Measurements from ENCODE around the gene CORO6. TPM values are rescaled to one million over a fixed set of nuclear protein-coding genes. Genes with fewer than 3 reads are reported as not detected.

CORO6 gene
- polyA plus RNA-seq, 2 of the 4 experiments (the other 2 are of a cell fraction), result 5.0 to 10.1 TPM

DNA sequence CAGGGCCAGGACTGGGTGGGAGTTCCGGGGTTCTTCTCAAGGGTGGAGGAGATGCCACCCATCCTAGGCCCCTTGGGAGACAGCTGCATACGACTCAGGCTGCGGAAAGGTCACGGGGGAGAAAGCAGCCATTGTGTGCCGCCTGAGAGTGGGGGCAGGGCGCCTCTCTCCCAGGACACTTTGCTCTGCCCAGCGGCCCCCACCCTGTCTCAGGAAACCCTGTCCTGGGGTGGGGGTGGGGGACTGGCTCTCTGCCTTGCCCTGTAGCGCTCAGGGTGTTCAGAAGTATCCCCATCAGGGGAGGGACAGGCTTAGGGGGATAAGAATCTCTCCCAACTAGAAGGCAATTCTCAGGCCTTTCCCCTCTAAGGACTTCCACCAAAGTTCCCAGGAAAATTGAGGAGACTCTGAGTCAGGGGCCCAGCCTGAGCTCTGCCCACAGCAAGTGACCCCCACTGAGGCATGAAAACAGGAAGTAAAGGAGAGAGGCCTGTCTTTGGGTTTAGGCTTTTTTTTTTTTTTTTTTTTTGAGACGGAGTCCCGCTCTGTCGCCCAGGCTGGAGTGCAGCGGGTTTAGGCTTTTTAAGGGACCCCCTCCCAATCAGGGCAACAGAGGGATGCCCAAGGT lies 38.1 kb downstream of the CORO6 start (continued):
- no peak for TF ChIP-seq ZFP36 (IDR thresholded peaks at IDR 0.05; ENCODE audit: borderline replicate concordance, partially characterized antibody)
- TF ChIP-seq RARB (CRISPR knock-in tag; IDR thresholded peaks at IDR 0.05), result no peak
- no peak for TF ChIP-seq FOSB (CRISPR knock-in tag; IDR thresholded peaks at IDR 0.05)
- no peak for TF ChIP-seq NR3C1 (IDR thresholded peaks at IDR 0.05)
- no peak for TF ChIP-seq CEBPB (IDR thresholded peaks at IDR 0.05)
- no peak for TF ChIP-seq NFE2L2 (conservative IDR thresholded peaks at IDR 0.05; ENCODE audit: low read length)
- no peak for TF ChIP-seq POLR2A (IDR thresholded peaks at IDR 0.05; ENCODE audit: low read length)
- TF ChIP-seq, protein P1, sequence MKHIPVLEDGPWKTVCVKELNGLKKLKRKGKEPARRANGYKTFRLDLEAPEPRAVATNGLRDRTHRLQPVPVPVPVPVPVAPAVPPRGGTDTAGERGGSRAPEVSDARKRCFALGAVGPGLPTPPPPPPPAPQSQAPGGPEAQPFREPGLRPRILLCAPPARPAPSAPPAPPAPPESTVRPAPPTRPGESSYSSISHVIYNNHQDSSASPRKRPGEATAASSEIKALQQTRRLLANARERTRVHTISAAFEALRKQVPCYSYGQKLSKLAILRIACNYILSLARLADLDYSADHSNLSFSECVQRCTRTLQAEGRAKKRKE (CRISPR knock-in tag; IDR thresholded peaks at IDR 0.05; ENCODE audit: low read depth), result no peak

DNA sequence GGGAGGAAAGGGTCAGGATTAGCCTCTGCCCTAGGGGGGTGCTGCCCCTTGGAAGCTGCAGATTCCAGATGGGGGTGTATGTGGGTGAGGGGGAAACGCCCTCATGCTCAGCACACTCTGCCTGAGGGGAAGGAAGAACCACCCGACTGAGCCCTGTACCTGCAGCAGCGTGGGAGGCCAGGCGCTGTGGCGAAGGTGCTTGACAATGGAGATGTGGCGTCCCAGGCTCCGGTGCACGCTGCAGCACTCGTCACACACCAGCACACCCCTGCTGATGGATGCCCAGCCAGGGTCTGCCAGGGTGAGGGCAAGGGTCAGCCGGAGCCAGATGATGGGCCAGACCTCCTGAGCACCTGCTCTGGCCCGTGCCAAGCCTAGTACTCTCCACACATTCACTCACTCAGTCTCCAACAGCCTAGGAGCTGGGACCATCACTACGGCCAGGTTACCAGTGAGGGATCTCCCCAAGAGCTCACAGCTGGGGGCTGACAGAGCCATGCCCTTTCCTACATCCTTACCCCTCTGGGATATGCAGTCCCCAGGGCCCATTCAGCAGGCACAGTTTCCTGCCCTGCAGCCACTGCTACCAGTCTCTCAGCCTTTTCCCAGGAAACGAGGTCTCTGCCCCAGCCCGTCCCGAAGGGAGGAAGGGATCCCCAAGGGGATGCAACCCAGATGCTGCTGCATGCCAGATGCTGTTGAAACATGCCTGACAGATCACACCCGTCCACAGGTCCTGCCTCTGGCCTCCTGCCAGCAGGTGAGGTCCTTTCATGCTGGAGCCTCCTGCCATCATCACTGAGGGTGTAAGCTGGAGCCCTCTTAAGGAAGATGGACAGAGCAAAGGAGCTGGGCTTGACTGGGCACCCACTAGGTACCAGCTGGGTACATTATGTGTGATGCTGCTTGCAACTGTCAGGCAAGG lies 39.1 kb downstream of the CORO6 start:
- peaks cover 48% of the 10 kb centered on the region for H3K4me1 ChIP-seq
- no peak overlapping the region for H3K4me2 ChIP-seq
- TF ChIP-seq GATA3 (IDR thresholded peaks at IDR 0.05; ENCODE audit: borderline replicate concordance) (no peak), CBX2 (IDR thresholded peaks at IDR 0.05; ENCODE audit: borderline replicate concordance, low read depth) (no peak), ZFP36 (IDR thresholded peaks at IDR 0.05; ENCODE audit: borderline replicate concordance, partially characterized antibody) (no peak), RFX5 (IDR thresholded peaks at IDR 0.05) (no peak), KDM1A (IDR thresholded peaks at IDR 0.05; ENCODE audit: low read depth) (no peak), SMC3 (IDR thresholded peaks at IDR 0.05) (no peak), HOXB13 (CRISPR knock-in tag; IDR thresholded peaks at IDR 0.05; ENCODE audit: low read depth) (no peak), RNF2 (IDR thresholded peaks at IDR 0.05; ENCODE audit: borderline replicate concordance, low read depth) (no peak), SREBF2 (IDR thresholded peaks at IDR 0.05) (no peak), FOSL2 (IDR thresholded peaks at IDR 0.05) (no peak), FOSL2 (CRISPR knock-in tag; IDR thresholded peaks at IDR 0.05) (no peak), CBX8 (IDR thresholded peaks at IDR 0.05) (no peak), ZC3H11A (IDR thresholded peaks at IDR 0.05) (no peak), MYC (IDR thresholded peaks at IDR 0.05; ENCODE audit: borderline replicate concordance, low read length) (no peak), EHF (CRISPR knock-in tag; IDR thresholded peaks at IDR 0.05) (no peak), HDAC2 (IDR thresholded peaks at IDR 0.05) (no peak), RARB (CRISPR knock-in tag; IDR thresholded peaks at IDR 0.05) (no peak)
- TF ChIP-seq, protein P2, sequence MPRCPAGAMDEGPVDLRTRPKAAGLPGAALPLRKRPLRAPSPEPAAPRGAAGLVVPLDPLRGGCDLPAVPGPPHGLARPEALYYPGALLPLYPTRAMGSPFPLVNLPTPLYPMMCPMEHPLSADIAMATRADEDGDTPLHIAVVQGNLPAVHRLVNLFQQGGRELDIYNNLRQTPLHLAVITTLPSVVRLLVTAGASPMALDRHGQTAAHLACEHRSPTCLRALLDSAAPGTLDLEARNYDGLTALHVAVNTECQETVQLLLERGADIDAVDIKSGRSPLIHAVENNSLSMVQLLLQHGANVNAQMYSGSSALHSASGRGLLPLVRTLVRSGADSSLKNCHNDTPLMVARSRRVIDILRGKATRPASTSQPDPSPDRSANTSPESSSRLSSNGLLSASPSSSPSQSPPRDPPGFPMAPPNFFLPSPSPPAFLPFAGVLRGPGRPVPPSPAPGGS (IDR thresholded peaks at IDR 0.05), result no peak
- ATAC-seq, result no peak
- 92% methylated on average over 16 of the region's 16 CpGs for WGBS (ENCODE audit: missing lambda C conversion rate)
- ChIA-PET CTCF (interaction anchor here (1.0 to 24.0 kb wide), 6 partner anchors 9 to 348 kb away, joined by 4 to 474 read pairs (median 210); partner anchors contain the start of genes ABHD15, ANKRD13B, CORO6 and TP53I13), POLR2A (interaction anchor here (1.0 kb wide), 1 partner anchor 8 kb away, joined by 3 read pairs; no protein-coding TSS in a partner anchor)
- no peak for DNase-seq (ENCODE audit: low read depth in 1 of 2, low spot score in 1 of 2)
- no peak overlapping the region; a peak in 1 of 6 replicates for H3K27ac ChIP-seq
- FAIRE-seq, result no peak
- H3K9me3 ChIP-seq, result no peaks in the 10 kb centered on the region
- H3K4me3 ChIP-seq, result no peak overlapping the region

DNA sequence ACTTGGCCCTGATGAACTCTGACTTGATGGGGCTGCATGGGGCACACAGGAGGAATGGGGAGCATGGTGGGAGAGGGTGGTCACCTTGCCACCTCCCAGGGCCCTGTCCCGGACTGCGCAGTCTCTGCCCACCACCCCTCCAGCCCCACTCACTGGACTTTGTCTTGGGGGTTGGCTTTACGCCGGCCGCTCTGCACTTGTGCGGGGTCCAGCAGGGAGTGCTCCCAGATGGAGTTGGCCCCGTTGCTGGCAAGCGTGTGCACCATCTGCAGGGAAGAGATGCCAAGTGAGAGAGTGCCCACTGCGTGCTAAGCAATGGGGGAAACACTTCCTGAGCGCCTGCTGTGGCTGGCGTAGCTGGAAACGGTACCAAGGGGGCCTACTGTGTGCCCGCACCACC lies 39.9 kb downstream of the CORO6 start:
- Histone ChIP-seq H3K4me2 (no peak overlapping the region), H3K9me3 (no peaks in the 10 kb centered on the region), H3K4me1 (peaks cover 42% of the 10 kb centered on the region), H3K27ac (no peak overlapping the region), H3K4me3 (no peak overlapping the region)
- FAIRE-seq (no peak), DNase-seq (ENCODE audit: low read depth in 1 of 2, low spot score in 1 of 2) (no peak), ATAC-seq (no peak)
- 94% methylated on average over 9 of the region's 13 CpGs for WGBS (ENCODE audit: missing lambda C conversion rate)
- POLR2A ChIA-PET, result no interaction called here
- CTCF ChIA-PET, result interaction anchor here (0.6 to 24.0 kb wide), 11 partner anchors 10 to 512 kb away, joined by 3 to 474 read pairs (median 36); partner anchors contain the start of genes ABHD15, ANKRD13B, CORO6 and TP53I13
- no peak for TF ChIP-seq HOXA7 (CRISPR knock-in tag; IDR thresholded peaks at IDR 0.05)

Data from A549 (cell line).